BE2C (cell line): ENCODE results near the gene RBM10.

Source experiments
- DNase-seq: peaks from one replicate; pipeline ENCODE4 v3.0.0-alpha.2; 2020
- H3K27me3 ChIP-seq: fragments of 250-450 bp; sonication (Bioruptor Pico); 2 replicates; pipeline ENCODE4 v1.5.1; 2020; ENCODE audit warnings: mild to moderate bottlenecking
- H3K36me3 ChIP-seq: fragments of 250-450 bp; sonication (Bioruptor Pico); 2 replicates; pipeline ENCODE4 v1.5.1; 2020; ENCODE audit warnings: mild to moderate bottlenecking
- H3K4me1 ChIP-seq: fragments of 250-450 bp; sonication (Bioruptor Pico); 2 replicates; pipeline ENCODE4 v1.5.1; 2020
- H3K4me3 ChIP-seq: 2 replicates; pipeline ENCODE4 v1.5.1; 2011; ENCODE audit warnings: low read depth, low read length
- H3K9me3 ChIP-seq: fragments of 250-450 bp; sonication (Bioruptor Pico); 2 replicates; pipeline ENCODE4 v1.5.1; 2020
- TF ChIP-seq, protein P1 (sequence below): IDR thresholded peaks from 2 replicates; pipeline ENCODE4 v1.5.1; 2012; ENCODE audit warnings: mild to moderate bottlenecking, low read depth, low read length

Gene RBM10

DNA sequence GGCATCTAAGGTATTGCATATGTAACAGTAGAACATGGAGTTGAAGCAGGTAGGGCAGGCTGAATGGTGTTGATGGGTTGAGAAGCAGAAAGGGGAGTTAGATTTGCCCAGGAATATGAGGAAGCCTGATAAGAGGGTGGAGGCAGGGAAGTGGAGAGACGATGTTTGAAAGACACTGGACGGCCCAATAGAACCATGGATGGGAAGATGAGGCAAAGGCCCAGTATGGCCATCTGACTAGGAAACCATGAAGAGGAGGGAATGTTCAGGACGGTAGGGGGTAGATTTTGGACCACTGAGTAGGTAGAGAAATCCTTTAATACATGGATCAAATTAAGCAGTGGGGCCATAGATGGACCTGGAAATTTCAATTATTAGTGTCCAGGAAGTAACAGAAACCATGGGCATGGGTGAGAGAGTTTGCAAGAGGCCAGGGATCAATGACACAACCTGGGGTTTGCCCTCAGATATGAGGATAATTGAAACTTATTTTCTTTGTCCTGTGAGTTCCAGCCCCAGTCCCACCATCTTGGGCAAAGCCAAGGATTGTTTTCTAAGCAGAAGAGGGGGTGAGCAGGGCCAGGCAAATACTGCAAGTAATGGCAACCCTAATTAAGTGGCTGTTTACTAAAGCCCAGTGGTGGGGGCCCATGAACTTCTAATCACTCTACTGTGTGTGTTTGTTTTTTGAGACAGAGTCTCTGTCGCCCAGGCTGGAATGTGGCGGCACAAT is 85.3 kb downstream of the RBM10 start:
- no peaks in the 10 kb centered on the region for H3K9me3 ChIP-seq
- no peak for DNase-seq
- H3K4me1 ChIP-seq = no peaks in the 10 kb centered on the region
- H3K27me3 ChIP-seq = no peaks in the 10 kb centered on the region
- TF ChIP-seq, protein P1, sequence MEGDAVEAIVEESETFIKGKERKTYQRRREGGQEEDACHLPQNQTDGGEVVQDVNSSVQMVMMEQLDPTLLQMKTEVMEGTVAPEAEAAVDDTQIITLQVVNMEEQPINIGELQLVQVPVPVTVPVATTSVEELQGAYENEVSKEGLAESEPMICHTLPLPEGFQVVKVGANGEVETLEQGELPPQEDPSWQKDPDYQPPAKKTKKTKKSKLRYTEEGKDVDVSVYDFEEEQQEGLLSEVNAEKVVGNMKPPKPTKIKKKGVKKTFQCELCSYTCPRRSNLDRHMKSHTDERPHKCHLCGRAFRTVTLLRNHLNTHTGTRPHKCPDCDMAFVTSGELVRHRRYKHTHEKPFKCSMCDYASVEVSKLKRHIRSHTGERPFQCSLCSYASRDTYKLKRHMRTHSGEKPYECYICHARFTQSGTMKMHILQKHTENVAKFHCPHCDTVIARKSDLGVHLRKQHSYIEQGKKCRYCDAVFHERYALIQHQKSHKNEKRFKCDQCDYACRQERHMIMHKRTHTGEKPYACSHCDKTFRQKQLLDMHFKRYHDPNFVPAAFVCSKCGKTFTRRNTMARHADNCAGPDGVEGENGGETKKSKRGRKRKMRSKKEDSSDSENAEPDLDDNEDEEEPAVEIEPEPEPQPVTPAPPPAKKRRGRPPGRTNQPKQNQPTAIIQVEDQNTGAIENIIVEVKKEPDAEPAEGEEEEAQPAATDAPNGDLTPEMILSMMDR = no peak
- no peak overlapping the region for H3K4me3 ChIP-seq
- peaks cover 13% of the 10 kb centered on the region for H3K36me3 ChIP-seq

- Histone ChIP-seq H3K27me3 (no peaks in the 10 kb centered on the region), H3K4me1 (no peaks in the 10 kb centered on the region), H3K36me3 (peaks cover 4% of the 10 kb centered on the region), H3K9me3 (no peaks in the 10 kb centered on the region), H3K4me3 (no peak overlapping the region)
- no peak for DNase-seq
- TF ChIP-seq, protein P1 = no peak
Observed at GRCh38 chrX:47231167-47231566, 86.1 kb downstream of the RBM10 start.

GRCh38 chrX:47232197-47232802 is 87.3 kb downstream of the RBM10 start:
- TF ChIP-seq, protein P1 = no peak
- DNase-seq = no peak
- no peaks in the 10 kb centered on the region for H3K9me3 ChIP-seq
- H3K27me3 ChIP-seq = no peaks in the 10 kb centered on the region
- no peaks in the 10 kb centered on the region for H3K36me3 ChIP-seq
- H3K4me3 ChIP-seq = peak overlapping the region; percentile 77
- H3K4me1 ChIP-seq = no peaks in the 10 kb centered on the region

GRCh38 chrX:47232803-47233332 is 87.8 kb downstream of the RBM10 start, which contains the start of gene USP11:
Gene USP11 (plus strand): TSS chrX:47233009. CDS start chrX:47233044, 35 bp downstream.
- no peaks in the 10 kb centered on the region for H3K36me3 ChIP-seq
- H3K4me3 ChIP-seq = peak within 1 kb of the TSS; percentile 77
- DNase-seq = peak; percentile 47
- H3K4me1 ChIP-seq = no peaks in the 10 kb centered on the region
- TF ChIP-seq, protein P1 = no peak
- H3K27me3 ChIP-seq = no peaks in the 10 kb centered on the region
- no peaks in the 10 kb centered on the region for H3K9me3 ChIP-seq

DNA sequence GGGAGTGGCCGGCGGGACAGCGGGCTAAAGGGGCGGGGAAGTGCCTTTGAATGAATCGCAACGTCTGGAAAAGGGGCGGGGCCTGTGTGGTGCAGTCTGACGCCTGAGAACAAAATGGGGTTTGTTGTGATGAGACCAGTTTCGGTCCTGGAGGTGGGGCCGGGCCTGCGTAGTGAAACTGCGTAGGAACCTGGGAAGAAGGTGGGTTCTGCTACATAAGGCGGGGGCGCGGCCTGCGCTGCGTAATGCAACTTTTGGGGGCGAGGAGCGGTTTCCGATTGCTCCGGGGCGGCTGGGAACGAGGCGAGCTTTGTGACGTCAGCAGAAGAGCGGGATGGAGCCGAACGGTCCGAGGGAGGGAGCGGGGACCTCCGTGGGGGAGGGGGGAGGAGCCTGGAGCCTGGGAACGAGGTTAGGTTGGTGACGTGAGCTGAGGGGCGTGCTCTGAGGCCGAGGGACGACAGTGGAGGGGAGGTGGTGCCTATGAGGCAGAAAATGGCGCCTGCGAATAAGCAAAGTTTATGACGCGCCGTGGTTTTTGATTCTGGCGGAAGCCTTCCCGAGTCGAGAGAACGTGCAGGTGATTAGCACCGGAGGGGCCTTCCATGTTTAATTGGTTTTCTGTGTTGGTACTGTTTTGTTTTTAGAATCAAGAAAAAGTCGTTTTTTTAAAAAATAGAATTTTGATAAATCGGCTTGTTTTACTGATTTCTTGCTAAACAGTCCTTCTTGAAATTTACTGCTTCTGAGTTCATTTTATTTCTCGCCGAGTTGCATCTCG is 88.5 kb downstream of the RBM10 start:
- Histone ChIP-seq H3K4me1 (no peaks in the 10 kb centered on the region), H3K9me3 (no peaks in the 10 kb centered on the region), H3K4me3 (peak overlapping the region; percentile 77), H3K36me3 (no peaks in the 10 kb centered on the region), H3K27me3 (no peaks in the 10 kb centered on the region)
- DNase-seq = peak; percentile 88
- TF ChIP-seq, protein P1 = no peak
